K562 (cell line): ENCODE results near the gene PGM2. TPM values are rescaled to one million over a fixed set of nuclear protein-coding genes. Genes with fewer than 3 reads are reported as not detected.
A peak's percentile ranks its signal among the peaks of the same experiment; 100 is the strongest.

Experiments used
- ATAC-seq: fragments of 200-7000 bp; cut with Tn5 transposase; 3 replicates; pipeline ENCODE4 v1.9.1; 2020; ENCODE audit warnings: moderate library complexity
- BruUV-seq: library from RNA; stranded (reverse); fragments of 400-500 nt; replicated peaks from 2 replicates; lab custom pipeline; 2021; lab: Mats Ljungman, UMichigan
- CTCF ChIA-PET: fragments of 300-600 bp; formaldehyde crosslinking; extraction: SDS; loops from one replicate; lab custom pipeline; 2021; ENCODE audit warnings: low intra/inter-chr PET ratio; lab: Yijun Ruan, JAX
- POLR2A ChIA-PET: fragments of 300-600, 350-650 bp; sonication (Branson Sonifier 250); formaldehyde crosslinking; extraction: SDS; loops from one replicate; lab custom pipeline; 2021; ENCODE audit warnings: antibody characterized with exemption, inconsistent platforms; lab: Yijun Ruan, JAX
- DNase-seq, 4 experiments: peaks; one replicate each; pipeline versions ENCODE4 v3.0.0 to v3.0.0-alpha.2; 2011 to 2018; ENCODE audit warnings: low spot score in 3 of 4, mixed read lengths in 3 of 4; ENCODE audit errors: extremely low read depth in 1 of 4
- FAIRE-seq: peaks from 2 replicates; lab custom pipeline; 2011; peaks lifted over from hg19 to GRCh38; lab: Jason Lieb, UNC
- H2AFZ ChIP-seq: 2 replicates; pipeline ENCODE4 v1.6.0; 2011; ENCODE audit warnings: low read depth, low read length, control low read depth, inconsistent platforms
- H3K27ac ChIP-seq: fragments of 200-600 bp; 3 replicates; pipeline ENCODE4 v1.8.0; 2011; ENCODE audit warnings: low read depth, mild to moderate bottlenecking, control low read depth, inconsistent platforms, low read length, moderate library complexity, mixed read lengths; ENCODE audit errors: extremely low read depth
- H3K27me3 ChIP-seq, 2 experiments: fragments of 300-600 bp in 1 of 2; 2 replicates in 1 of 2; 3 replicates in 1 of 2; pipeline versions ENCODE4 v1.6.0 to v1.8.0; 2011; ENCODE audit warnings: inconsistent platforms in 2 of 2, low read length in 2 of 2, mild to moderate bottlenecking in 1 of 2, mixed read lengths in 1 of 2, moderate library complexity in 1 of 2; ENCODE audit not compliant: control insufficient read depth in 2 of 2, insufficient read depth in 2 of 2
- H3K36me3 ChIP-seq: fragments of 300-600 bp; 3 replicates; pipeline ENCODE4 v1.8.0; 2011; ENCODE audit warnings: mild to moderate bottlenecking, low read length, inconsistent platforms; ENCODE audit not compliant: control insufficient read depth, insufficient read depth
- H3K4me1 ChIP-seq, 2 experiments: fragments of 200-600 bp in 1 of 2; replicated peaks in 1 of 2; 2 replicates in 1 of 2; 3 replicates in 1 of 2; pipeline versions ENCODE4 v1.5.1 to v1.8.0; 2011; ENCODE audit warnings: inconsistent platforms in 2 of 2, low read length in 2 of 2, mild to moderate bottlenecking in 1 of 2, mixed read lengths in 1 of 2, moderate library complexity in 1 of 2; ENCODE audit not compliant: control insufficient read depth in 2 of 2, insufficient read depth in 2 of 2
- H3K4me2 ChIP-seq: 2 replicates; pipeline ENCODE4 v1.6.1; 2011; ENCODE audit warnings: low read length, control low read depth, inconsistent platforms, mixed read lengths; ENCODE audit not compliant: insufficient read depth
- H3K4me3 ChIP-seq: fragments of 200-600 bp; sonication (generic), shearing (Covaris generic); 2 replicates; pipeline ENCODE4 v1.5.1; 2016; ENCODE audit warnings: control low read depth, inconsistent platforms
- H3K79me2 ChIP-seq: fragments of 200-600 bp; 3 replicates; pipeline ENCODE4 v1.8.0; 2011; ENCODE audit warnings: low read length, inconsistent platforms; ENCODE audit not compliant: control insufficient read depth, insufficient read depth
- H3K9ac ChIP-seq, 2 experiments: 2 replicates each; pipeline versions ENCODE4 v1.6.0 to v1.6.1; 2011; ENCODE audit warnings: low read depth in 2 of 2, low read length in 2 of 2, control low read depth in 1 of 2, inconsistent platforms in 1 of 2, mild to moderate bottlenecking in 1 of 2, mixed read lengths in 1 of 2; ENCODE audit not compliant: insufficient read depth in 1 of 2
- H3K9me1 ChIP-seq: one replicate; pipeline ENCODE4 v1.6.0; 2011; ENCODE audit warnings: inconsistent platforms, mild to moderate bottlenecking, low read length, moderate library complexity; ENCODE audit not compliant: control insufficient read depth, insufficient read depth
- H3K9me3 ChIP-seq: replicated peaks from 2 replicates; pipeline ENCODE4 v1.5.1; 2011; ENCODE audit warnings: low read depth, low read length, inconsistent platforms; ENCODE audit not compliant: control insufficient read depth, insufficient read depth
- H4K20me1 ChIP-seq: replicated peaks from 2 replicates; pipeline ENCODE4 v1.6.1; 2011; ENCODE audit warnings: low read length, inconsistent platforms, mixed read lengths; ENCODE audit not compliant: control insufficient read depth, insufficient read depth
- RAD21 ChIP-seq, 2 experiments: fragments of 250-450 bp in 1 of 2; fragments of 450-650 bp in 1 of 2; sonication (Bioruptor Pico) in 1 of 2; formaldehyde crosslinking in 1 of 2; IDR thresholded peaks in 1 of 2; conservative IDR thresholded peaks in 1 of 2; 2 replicates each; pipeline versions ENCODE4 v1.4.0 to v1.8.0; 2020 to 2022; ENCODE audit warnings: mild to moderate bottlenecking in 2 of 2, moderate library complexity in 1 of 2
- ZBTB40 ChIP-seq, 2 experiments: fragments of 450-650 bp in 1 of 2; sonication (generic) in 1 of 2; formaldehyde crosslinking in 1 of 2; IDR thresholded peaks; 2 replicates each; pipeline versions ENCODE4 v1.7.1 to v1.9.0; 2016 to 2022; ENCODE audit warnings: inconsistent platforms in 1 of 2, mild to moderate bottlenecking in 1 of 2, missing genetic modification reagents in 1 of 2
- WGBS: fragments of 100-300 bp; shearing (Covaris generic); methylation state at CpG from one replicate; pipeline ENCODE4 v1.1.6; 2016; ENCODE audit warnings: low coverage, mixed read lengths; ENCODE audit not compliant: insufficient coverage; ENCODE audit errors: missing lambda C conversion rate; 5-methylcytosine and 5-hydroxymethylcytosine counted together
- in situ Hi-C: fragments of 300-500 bp; cut with MboI; formaldehyde crosslinking; loops from 4 replicates; pipeline ENCODE4 v1.15.0; 2018; ENCODE audit warnings: inconsistent platforms, mixed read lengths
- intact Hi-C: fragments of 100-400 bp; cut with micrococcal nuclease; formaldehyde crosslinking; loops from 2 replicates; pipeline ENCODE4 v1.14.2; 2022
- polyA plus RNA-seq, 8 experiments: library from polyadenylated mRNA; depleted of rRNA in 4 of 8; stranded (reverse) in 5 of 8; unstranded in 3 of 8; fragments of >200 nt; fragmentation: Nextera tagmentation in 2 of 8; fragmentation: Illumina TruSeq in 1 of 8; extraction: Ambion mirVana in 2 of 8; extraction: Trizol in 1 of 8; gene quantifications; 2 replicates each; pipeline versions ENCODE4 v1.2.1 to v1.2.3, GENCODE V29; 2011 to 2014; ENCODE audit warnings: inconsistent platforms in 1 of 8, missing spikeins in 1 of 8
- total RNA-seq, 7 experiments: library from RNA; depleted of rRNA in 6 of 7; stranded (reverse); fragments of >200 nt in 6 of 7; fragmentation: Illumina TruSeq in 2 of 7; extraction: Trizol in 2 of 7; gene quantifications; 2 replicates each; pipeline versions ENCODE4 v1.2.1 to v1.2.3, GENCODE V29; 2011 to 2021; ENCODE audit warnings: low replicate concordance in 1 of 7

PGM2 gene
- total and polyA plus RNA-seq, 9 of the 15 experiments (the other 6 are each of a cell fraction or from before 2014, with no cell fraction given) = 15.2 to 77.3 (median 51.4) TPM

DNA sequence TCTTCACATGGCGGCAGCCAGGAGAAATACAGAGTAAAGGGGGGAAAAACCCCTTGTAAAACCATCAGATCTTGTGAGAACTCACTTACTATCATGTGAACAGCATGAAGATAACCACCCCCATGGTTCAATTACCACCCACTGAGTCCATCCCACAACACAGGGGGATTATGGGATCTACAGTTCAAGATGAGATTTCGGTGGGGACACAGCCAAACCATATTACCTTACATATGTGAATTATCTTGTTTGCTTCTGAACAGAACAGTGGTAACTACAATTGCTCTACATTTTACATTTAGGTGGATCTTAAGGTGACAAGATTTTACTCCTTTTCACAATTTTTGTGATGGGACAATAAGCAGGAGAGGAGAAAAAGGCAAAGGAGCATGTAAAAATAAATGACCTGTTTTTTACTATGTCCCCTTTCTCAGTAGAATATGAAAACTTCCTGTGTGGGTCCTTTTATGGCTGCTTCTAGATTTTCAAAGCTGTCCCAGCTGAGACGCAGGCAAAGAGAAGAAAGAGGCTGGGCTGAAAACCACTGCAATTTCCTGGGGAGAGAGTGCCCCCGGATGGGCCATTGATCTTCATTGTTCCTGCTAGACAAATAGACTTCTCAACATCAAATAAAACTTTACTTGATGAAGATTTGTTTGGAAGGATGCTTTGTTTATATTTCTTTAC is 45.9 kb upstream of the PGM2 start:
- WGBS = 5% methylated on average over 4 of the region's 4 CpGs

More for the DNA sequence above, 45.9 kb upstream of the PGM2 start:
- in situ Hi-C loops = no loop called here
- H3K9me3 ChIP-seq = no peaks in the 10 kb centered on the region
- DNase-seq = no peak
- TF ChIP-seq ZBTB40 (IDR thresholded peaks at IDR 0.05) (no peak), ZBTB40 (CRISPR knock-in tag; IDR thresholded peaks at IDR 0.05) (no peak), RAD21 (CRISPR knock-in tag; conservative IDR thresholded peaks at IDR 0.05 in 1 of 2, IDR thresholded peaks at IDR 0.05 in 1 of 2) (peak in 1 of 2 experiments; percentile 28; a peak in 1 of 4 replicates)
- TF ChIP-seq, all 486 proteins: peak for 1
- no TSS peak for BruUV-seq
- ChIA-PET POLR2A (no interaction called here), CTCF (no interaction called here)
- Histone ChIP-seq H3K27ac (no peak overlapping the region), H3K36me3 (no peaks in the 10 kb centered on the region), H2AFZ (no peak overlapping the region), H3K9ac (no peak overlapping the region), H3K4me1 (no peaks in the 10 kb centered on the region), H4K20me1 (no peaks in the 10 kb centered on the region), H3K4me3 (no peak overlapping the region), H3K4me2 (no peak overlapping the region), H3K27me3 (0 out of 5 replicates have a peak, but pooled peaks cover 0 to 4% of the 10 kb centered on the region in 2 experiments), H3K9me1 (no peaks in the 10 kb centered on the region), H3K79me2 (no peaks in the 10 kb centered on the region)
- intact Hi-C loops = no loop called here
- no peak for FAIRE-seq
- no peak for ATAC-seq
